ENCODE data around the gene COLGALT1. TPM values are rescaled to one million over a fixed set of nuclear protein-coding genes. Genes with fewer than 3 reads are reported as not detected.

The COLGALT1 gene
- total and polyA plus RNA-seq, 2 experiments from 2014 or later, result 18.2 to 63.4 TPM

GRCh38 chr19:17544418-17544817, 11.0 kb upstream of the COLGALT1 start:
- Mint-ChIP-seq H3K27ac (no peak overlapping the region), H3K27me3 (ENCODE audit: insufficient read depth, low read depth, poor library complexity) (peaks cover 22% of the 10 kb centered on the region), H3K9me3 (peaks cover 4% of the 10 kb centered on the region; the same call in 2 of the 3 replicates), H3K4me1 (no peaks in the 10 kb centered on the region), H3K36me3 (ENCODE audit: low read depth) (peaks cover 3% of the 10 kb centered on the region; the same call in 1 of the 3 replicates), H3K4me3 (no peak overlapping the region)
- Histone ChIP-seq H4K20me1 (replicated peaks; ENCODE audit: insufficient read depth) (no peaks in the 10 kb centered on the region), H3K4me2 (no peak overlapping the region), H2AFZ (no peak overlapping the region), H3K9me2 (ENCODE audit: insufficient read depth) (no peaks in the 10 kb centered on the region), H3K27ac (ENCODE audit: low read depth) (no peak overlapping the region), H3K79me2 (replicated peaks; ENCODE audit: insufficient read depth) (no peaks in the 10 kb centered on the region), H3K4me3 (no peak overlapping the region), H3F3A (replicated peaks; ENCODE audit: low read depth) (0 out of 2 replicates have a peak, but pooled peaks cover 1% of the 10 kb centered on the region), H3K36me3 (ENCODE audit: insufficient read depth) (no peaks in the 10 kb centered on the region), H3K4me1 (ENCODE audit: insufficient read depth) (no peaks in the 10 kb centered on the region), H3K27me3 (ENCODE audit: insufficient read depth) (no peaks in the 10 kb centered on the region)
- TF ChIP-seq POLR2AphosphoS5 (IDR thresholded peaks at IDR 0.05; ENCODE audit: low read depth) (no peak), EZH2phosphoT487 (IDR thresholded peaks at IDR 0.05; ENCODE audit: unreplicated experiment) (no peak), JUNB (IDR thresholded peaks at IDR 0.05; ENCODE audit: unreplicated experiment) (no peak), ZNF114 (CRISPR knock-in tag; IDR thresholded peaks at IDR 0.05) (no peak), EZH2 (IDR thresholded peaks at IDR 0.05; ENCODE audit: low read depth, unreplicated experiment) (no peak), CREB1 (CRISPR knock-in tag; IDR thresholded peaks at IDR 0.05; ENCODE audit: low read depth) (no peak), ZNF331 (CRISPR knock-in tag; IDR thresholded peaks at IDR 0.05; ENCODE audit: low read depth) (no peak)
- TF ChIP-seq, protein P1, sequence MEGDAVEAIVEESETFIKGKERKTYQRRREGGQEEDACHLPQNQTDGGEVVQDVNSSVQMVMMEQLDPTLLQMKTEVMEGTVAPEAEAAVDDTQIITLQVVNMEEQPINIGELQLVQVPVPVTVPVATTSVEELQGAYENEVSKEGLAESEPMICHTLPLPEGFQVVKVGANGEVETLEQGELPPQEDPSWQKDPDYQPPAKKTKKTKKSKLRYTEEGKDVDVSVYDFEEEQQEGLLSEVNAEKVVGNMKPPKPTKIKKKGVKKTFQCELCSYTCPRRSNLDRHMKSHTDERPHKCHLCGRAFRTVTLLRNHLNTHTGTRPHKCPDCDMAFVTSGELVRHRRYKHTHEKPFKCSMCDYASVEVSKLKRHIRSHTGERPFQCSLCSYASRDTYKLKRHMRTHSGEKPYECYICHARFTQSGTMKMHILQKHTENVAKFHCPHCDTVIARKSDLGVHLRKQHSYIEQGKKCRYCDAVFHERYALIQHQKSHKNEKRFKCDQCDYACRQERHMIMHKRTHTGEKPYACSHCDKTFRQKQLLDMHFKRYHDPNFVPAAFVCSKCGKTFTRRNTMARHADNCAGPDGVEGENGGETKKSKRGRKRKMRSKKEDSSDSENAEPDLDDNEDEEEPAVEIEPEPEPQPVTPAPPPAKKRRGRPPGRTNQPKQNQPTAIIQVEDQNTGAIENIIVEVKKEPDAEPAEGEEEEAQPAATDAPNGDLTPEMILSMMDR (conservative IDR thresholded peaks at IDR 0.05; ENCODE audit: low read depth in 2 of 2), result no peak
- TF ChIP-seq, protein P2, sequence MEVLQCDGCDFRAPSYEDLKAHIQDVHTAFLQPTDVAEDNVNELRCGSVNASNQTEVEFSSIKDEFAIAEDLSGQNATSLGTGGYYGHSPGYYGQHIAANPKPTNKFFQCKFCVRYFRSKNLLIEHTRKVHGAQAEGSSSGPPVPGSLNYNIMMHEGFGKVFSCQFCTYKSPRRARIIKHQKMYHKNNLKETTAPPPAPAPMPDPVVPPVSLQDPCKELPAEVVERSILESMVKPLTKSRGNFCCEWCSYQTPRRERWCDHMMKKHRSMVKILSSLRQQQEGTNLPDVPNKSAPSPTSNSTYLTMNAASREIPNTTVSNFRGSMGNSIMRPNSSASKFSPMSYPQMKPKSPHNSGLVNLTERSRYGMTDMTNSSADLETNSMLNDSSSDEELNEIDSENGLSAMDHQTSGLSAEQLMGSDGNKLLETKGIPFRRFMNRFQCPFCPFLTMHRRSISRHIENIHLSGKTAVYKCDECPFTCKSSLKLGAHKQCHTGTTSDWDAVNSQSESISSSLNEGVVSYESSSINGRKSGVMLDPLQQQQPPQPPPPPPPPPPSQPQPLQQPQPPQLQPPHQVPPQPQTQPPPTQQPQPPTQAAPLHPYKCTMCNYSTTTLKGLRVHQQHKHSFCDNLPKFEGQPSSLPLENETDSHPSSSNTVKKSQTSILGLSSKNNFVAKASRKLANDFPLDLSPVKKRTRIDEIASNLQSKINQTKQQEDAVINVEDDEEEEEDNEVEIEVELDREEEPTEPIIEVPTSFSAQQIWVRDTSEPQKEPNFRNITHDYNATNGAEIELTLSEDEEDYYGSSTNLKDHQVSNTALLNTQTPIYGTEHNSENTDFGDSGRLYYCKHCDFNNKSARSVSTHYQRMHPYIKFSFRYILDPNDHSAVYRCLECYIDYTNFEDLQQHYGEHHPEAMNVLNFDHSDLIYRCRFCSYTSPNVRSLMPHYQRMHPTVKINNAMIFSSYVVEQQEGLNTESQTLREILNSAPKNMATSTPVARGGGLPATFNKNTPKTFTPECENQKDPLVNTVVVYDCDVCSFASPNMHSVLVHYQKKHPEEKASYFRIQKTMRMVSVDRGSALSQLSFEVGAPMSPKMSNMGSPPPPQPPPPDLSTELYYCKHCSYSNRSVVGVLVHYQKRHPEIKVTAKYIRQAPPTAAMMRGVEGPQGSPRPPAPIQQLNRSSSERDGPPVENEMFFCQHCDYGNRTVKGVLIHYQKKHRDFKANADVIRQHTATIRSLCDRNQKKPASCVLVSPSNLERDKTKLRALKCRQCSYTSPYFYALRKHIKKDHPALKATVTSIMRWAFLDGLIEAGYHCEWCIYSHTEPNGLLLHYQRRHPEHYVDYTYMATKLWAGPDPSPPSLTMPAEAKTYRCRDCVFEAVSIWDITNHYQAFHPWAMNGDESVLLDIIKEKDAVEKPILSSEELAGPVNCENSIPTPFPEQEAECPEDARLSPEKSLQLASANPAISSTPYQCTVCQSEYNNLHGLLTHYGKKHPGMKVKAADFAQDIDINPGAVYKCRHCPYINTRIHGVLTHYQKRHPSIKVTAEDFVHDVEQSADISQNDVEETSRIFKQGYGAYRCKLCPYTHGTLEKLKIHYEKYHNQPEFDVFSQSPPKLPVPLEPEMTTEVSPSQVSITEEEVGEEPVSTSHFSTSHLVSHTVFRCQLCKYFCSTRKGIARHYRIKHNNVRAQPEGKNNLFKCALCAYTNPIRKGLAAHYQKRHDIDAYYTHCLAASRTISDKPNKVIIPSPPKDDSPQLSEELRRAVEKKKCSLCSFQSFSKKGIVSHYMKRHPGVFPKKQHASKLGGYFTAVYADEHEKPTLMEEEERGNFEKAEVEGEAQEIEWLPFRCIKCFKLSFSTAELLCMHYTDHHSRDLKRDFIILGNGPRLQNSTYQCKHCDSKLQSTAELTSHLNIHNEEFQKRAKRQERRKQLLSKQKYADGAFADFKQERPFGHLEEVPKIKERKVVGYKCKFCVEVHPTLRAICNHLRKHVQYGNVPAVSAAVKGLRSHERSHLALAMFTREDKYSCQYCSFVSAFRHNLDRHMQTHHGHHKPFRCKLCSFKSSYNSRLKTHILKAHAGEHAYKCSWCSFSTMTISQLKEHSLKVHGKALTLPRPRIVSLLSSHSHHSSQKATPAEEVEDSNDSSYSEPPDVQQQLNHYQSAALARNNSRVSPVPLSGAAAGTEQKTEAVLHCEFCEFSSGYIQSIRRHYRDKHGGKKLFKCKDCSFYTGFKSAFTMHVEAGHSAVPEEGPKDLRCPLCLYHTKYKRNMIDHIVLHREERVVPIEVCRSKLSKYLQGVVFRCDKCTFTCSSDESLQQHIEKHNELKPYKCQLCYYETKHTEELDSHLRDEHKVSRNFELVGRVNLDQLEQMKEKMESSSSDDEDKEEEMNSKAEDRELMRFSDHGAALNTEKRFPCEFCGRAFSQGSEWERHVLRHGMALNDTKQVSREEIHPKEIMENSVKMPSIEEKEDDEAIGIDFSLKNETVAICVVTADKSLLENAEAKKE (CRISPR knock-in tag; IDR thresholded peaks at IDR 0.05), result no peak
- DNase-seq (ENCODE audit: low spot score) (no peak), ATAC-seq (no peak)
